GM23248 (cell line): ENCODE measurements around the gene C2orf74.

Experiments
- EZH2 ChIP-seq: fragments of 200-600 bp; sonication (generic); IDR thresholded peaks from 2 replicates; pipeline ENCODE4 v1.6.1; 2018; ENCODE audit warnings: antibody characterized with exemption, mild to moderate bottlenecking; ENCODE audit not compliant: insufficient read depth, poor library complexity, severe bottlenecking
- EZH2phosphoT487 ChIP-seq: fragments of 200-600 bp; sonication (generic); IDR thresholded peaks from 2 replicates; pipeline ENCODE4 v1.6.1; 2018; ENCODE audit warnings: antibody characterized with exemption, moderate library complexity, mild to moderate bottlenecking, low read depth; ENCODE audit not compliant: insufficient read depth

- TF ChIP-seq EZH2 (no peak), EZH2phosphoT487 (no peak)
Measured at GRCh38 chr2:61145990-61146389, 16.0 kb upstream of the C2orf74 start.
